M059J (cell line): ENCODE measurements around the gene CACFD1. TPM values are rescaled to one million over a fixed set of nuclear protein-coding genes. Genes with fewer than 3 reads are reported as not detected.

ENCODE experiments used
- DNase-seq: peaks from one replicate; pipeline ENCODE4 v3.0.0-alpha.2; 2012; ENCODE audit warnings: low read depth
- total RNA-seq: library from RNA; depleted of rRNA; stranded (reverse); fragments of >200 nt; shearing (Covaris generic); gene quantifications from 2 replicates; pipeline ENCODE4 v1.2.3, GENCODE V29; 2014

Gene CACFD1
- total RNA-seq, 1 experiment from 2014 or later: 6.6 TPM

GRCh38 chr9:133496861-133497842 lies 37.4 kb downstream of the CACFD1 start:
- DNase-seq: no peak

DNA sequence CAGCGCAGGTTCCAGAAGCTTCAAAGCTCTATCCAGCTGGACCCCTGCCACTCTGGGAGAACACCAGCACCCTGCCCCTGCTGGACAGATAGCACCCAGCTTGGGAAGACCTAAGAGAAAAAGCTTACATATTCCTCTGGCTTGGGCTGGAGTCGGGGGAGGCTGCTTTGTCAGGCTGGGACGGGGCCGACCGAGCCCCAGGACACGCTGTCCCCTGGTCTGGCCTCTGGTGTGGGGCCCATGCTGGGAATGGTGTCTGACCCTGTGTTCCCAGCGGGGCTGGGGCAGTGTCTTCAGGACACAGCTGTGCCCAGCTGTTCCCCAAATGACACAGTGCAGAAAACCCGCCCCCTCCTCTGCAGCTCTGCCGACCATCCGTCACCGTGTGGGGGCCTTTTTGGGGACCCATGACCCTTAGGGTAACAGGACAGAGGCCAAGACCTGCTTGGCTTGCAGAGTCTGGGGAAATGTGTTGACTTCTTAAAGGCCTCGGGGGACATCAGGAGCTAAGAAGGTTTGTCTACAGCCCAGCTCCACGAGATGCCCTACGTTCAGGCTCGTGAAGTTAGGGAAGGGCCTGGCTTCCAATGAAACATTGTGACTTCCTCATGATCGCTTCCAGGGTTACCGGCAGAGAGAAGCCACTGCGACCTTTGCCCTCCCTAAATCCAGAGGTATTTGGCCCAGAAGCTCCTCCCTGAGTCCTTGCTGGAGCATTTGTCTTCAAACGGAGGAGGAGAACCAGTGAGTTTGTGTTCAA lies 39.5 kb downstream of the CACFD1 start:
- DNase-seq: no peak

- no peak for DNase-seq
Measured at GRCh38 chr9:133499892-133500270, 40.1 kb downstream of the CACFD1 start.

DNA sequence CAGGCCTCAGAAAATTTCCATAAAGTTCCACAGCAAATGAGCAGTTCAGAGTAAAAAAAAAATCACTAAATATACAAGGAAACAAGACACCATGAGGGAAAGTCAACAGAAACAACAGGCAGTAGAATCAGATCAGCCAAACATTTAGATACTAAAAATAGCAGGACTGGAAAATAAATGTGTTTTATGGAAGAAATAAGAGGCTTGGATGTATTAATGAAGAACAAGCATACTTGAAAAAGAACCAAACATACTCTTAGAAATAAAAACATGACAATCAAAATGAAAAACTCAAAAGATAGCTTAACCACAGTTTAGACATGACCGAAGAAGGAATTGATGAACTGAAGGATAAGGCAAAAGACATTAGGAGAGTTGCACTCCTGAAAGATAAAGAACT lies 42.3 kb downstream of the CACFD1 start:
- no peak for DNase-seq

DNA sequence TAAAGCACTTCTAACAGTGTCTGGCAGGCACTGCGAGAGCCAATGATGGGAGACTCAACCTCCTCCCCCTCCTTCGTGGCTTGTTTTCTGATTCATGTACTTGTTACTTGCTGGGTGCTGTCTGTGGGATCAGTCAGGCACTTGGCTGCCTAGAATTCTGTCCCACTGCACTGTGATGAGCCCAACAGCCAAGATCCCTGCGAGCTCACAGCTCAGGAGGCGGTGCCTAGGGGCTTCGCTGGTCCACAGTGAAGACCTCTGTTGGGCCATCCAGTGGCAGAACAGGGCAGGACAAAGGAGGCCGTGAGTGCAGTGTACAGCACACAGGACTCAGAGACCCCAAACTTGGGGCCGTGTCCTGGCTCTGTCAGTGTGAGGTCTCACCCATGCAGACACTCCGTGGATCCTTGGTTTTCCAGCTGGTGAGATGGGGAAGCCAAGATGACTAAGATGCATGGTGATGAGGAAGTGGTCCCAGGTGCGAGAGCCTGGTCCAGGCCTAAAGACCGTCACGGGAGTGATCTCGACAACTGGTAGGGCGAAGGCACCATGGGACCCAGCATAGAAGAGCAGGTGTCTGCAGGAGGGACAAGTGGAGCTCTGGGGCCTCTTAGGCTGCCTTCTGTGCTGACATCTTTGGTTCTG lies 45.5 kb downstream of the CACFD1 start:
- DNase-seq: peak; percentile 58

DNA sequence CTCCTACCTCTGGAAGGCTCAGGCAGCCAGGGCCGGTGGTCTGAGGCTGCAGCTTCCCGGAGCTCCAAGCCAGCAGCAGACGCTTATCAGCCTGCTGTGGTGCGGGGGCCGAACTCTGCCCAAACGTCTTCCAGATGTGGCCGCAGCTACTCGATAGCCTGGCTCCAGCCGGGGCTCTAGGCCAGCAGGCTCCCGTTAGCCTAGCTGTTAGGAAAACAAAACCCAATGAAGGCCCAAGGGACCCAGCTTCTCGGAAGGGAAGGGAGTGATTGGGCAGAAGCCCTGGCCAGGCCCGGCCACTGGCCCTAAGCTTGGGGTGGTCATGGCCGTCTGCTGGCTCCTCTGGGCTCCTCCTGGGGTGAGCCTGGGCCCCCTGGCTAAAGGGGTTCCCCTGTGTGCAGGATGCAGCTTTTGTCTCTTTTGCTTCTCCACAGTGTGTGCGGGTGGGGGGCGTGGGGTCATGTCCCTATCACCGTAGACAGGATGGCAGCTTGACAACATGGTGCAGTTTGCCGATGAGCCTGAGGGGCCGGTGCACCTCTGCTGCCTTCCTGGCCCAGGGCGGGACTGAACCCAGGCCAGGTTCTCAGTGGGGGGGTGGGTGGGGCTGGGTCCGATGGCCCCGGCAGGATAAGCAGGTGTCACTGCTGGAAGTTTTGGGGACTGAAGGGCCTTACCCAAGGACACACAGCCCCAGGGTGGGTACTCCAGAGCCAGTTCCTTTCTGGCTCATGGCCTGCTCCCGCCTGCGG lies 46.3 kb downstream of the CACFD1 start:
- peak; percentile 26 for DNase-seq

- DNase-seq: peak; percentile 100
Measured at GRCh38 chr9:133506653-133507038, 46.9 kb downstream of the CACFD1 start.

GRCh38 chr9:133507246-133507965 lies 47.6 kb downstream of the CACFD1 start:
- DNase-seq: no peak

DNA sequence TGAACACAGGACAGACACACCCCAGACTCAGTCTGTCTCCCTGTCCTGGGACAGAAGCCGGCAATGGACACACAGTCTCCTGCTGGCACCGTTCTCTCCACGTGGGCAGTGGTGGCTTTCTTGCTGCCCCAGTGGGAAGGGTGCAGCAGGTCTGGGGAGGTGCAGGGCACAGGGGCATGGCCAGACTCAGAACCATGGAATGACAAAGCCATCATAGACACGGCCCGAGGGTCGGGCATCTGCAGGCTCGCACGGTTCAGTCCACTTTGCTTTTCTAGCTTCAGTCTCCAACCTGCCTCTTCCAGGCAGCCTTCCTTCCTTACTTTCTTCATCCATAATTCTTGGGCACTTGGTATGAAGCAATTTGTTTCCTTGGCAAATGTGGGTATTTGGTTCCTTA lies 48.3 kb downstream of the CACFD1 start:
- DNase-seq: no peak

DNA sequence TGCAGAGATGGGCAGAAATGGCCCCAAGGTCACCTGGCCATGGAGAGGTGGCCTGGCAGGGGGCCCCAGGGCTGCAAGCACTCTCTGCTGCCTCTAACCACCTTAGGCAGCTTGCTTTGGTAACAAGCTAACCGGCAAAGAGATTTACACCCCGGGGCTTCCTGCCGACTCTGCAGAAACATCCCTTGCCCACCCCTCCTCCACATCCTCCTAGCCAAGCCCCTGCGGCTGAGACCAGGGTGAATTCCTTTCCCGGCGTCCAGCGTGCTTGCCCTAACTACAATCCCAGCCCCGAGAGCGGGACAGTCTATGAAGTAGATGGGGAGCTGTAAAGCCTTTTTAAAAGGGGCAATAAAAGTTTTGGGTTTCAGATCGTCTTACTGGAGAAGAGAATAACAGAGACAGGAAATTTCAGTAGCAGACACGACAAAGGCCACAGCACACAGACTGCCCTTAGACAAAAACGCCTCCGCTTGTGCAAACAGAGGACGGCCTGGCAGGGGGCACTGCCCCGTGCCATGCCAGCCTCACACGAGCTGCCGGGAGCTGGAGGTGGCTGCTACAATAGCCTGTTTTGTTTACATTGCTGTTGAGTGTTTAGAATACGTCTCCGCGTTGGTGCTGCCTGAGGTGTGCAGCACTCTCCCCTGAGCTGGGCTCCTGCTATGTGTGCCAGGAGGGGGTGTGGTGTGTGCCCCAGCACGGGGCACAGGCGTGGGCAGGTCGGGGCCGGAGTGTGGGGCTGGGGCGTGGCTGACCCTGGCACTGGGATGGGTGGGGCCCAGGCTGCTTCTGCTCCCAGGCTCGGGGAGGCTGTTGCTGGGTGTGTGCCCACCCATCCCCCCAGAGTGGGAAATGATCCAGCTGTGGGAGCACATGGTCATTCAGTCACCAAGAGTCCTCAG lies 49.7 kb downstream of the CACFD1 start:
- peak; percentile 83 for DNase-seq

DNA sequence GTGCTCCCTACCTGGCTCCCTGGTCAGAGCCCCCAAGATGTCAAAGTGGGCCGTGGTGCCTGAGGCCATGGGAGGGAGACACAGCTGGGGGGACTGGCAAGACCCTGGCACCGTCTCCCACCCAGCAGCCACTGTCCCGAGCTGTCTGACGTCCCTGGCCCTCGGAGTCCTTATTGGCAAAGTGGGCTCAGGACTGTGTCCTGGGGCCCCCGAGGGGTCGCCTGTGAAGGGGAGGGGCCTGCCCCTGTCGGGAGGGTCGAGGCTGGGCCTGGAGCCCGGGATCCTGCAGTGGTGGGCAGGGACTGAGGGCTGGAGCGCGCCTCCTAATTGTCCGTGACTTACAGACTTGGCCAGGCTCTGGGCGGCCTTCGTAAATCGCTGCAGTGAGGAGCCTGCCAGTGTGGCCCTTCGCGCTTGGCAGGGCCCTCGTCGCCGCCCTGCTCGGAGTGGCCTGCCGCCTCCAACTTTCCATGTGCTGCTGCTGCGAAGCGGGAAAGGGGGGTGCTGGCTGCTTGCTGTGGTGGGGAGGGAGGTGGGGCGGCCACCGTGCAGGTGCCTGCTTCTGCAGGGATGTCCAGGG lies 51.2 kb downstream of the CACFD1 start:
- no peak for DNase-seq

- DNase-seq: no peak
Measured at GRCh38 chr9:133511607-133512006, 51.8 kb downstream of the CACFD1 start.

DNA sequence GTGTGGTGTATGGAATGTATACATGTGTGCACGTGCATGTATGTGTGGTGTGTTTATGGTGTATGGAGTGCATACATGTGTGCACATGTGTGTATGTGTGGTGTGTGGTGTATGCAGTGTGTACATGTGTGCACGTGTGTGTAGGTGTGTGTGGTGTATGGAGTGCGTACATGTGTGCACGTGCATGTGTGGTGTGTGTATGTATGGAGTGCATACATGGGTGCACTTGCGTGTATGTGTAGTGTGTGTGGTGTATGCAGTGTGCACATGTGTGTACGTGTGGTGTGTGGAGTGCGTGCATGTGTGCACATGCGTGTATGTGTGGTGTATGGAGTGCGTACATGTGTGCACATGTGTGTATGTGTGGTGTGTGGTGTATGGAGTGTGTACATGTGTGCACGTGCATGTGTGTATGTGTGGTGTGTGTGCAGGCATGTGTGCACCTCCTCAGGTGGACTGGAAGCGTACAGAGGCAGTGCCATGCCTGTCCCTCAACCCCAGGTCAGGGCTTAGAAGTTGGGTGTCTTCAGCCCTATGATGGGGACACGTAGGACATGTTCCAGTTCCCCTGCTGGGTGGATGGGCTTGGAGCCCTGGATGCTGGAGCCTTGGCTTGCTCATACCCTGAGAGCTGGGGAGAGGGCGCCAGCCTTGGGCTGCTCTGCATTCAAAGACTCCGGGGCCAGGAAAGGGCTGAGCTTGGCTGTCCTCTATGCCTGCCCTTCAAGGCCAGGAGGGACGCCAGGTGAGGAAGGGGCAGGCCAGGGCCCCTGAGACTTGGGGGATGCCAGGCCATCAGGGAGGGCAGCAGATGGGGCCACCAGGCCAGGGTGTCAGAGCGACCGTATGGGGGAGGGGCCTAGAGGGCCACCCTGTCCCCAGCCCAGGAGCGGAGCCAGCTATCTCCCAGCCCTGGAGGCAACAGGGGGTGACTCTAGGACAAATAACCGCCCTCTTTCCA lies 52.8 kb downstream of the CACFD1 start:
- DNase-seq: no peak

GRCh38 chr9:133513214-133514100 lies 53.7 kb downstream of the CACFD1 start:
- no peak for DNase-seq

- no peak for DNase-seq
Measured at GRCh38 chr9:133514460-133515239, 54.9 kb downstream of the CACFD1 start.

DNA sequence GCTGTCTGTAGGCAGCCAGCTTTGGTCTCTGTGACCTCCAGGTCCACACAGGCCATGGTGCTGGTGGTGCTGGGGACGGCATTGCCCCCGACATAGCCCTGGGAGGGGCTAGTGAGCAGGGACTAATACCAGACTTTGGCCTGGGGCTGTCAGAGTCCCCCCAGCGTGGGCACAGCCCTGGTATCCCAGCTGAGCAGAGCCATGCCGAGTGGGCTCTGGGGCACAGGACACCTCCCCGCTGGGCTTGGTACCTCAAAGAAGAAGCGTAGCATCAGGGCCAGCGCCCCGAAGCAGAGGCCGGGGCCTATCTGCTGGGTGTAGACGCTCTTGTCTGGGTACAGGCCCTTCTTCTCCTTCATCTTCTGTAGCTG lies 55.4 kb downstream of the CACFD1 start:
- DNase-seq: no peak
